Neural cell (in vitro differentiated cells): ENCODE measurements around the gene GPC3. TPM values are rescaled to one million over a fixed set of nuclear protein-coding genes. Genes with fewer than 3 reads are reported as not detected.

Experiments used
- H2AFZ ChIP-seq: fragments of 200-600, 300-800 bp; sonication (generic), shearing (Covaris generic); 2 replicates; pipeline ENCODE4 v1.6.0; 2014; ENCODE audit warnings: low read depth, mild to moderate bottlenecking, antibody characterized with exemption, low read length, moderate library complexity
- H3F3A ChIP-seq: fragments of 200-600 bp; shearing (Covaris generic); 2 replicates; pipeline ENCODE4 v1.6.1; 2016; ENCODE audit warnings: mild to moderate bottlenecking, moderate library complexity, mixed read lengths, antibody characterized with exemption, low read length; ENCODE audit not compliant: insufficient read depth, poor library complexity, severe bottlenecking
- H3K27ac ChIP-seq: fragments of 200-600, 300-800 bp; sonication (generic), shearing (Covaris generic); 2 replicates; pipeline ENCODE4 v1.5.1; 2014; ENCODE audit warnings: mild to moderate bottlenecking, low read length, moderate library complexity
- H3K27me3 ChIP-seq: fragments of 300-800, 200-600 bp; sonication (generic), shearing (Covaris generic); 2 replicates; pipeline ENCODE4 v1.6.0; 2014; ENCODE audit warnings: mild to moderate bottlenecking, low read depth, low read length, moderate library complexity; ENCODE audit not compliant: insufficient read depth
- H3K36me3 ChIP-seq: fragments of 300-800, 200-600 bp; sonication (generic), shearing (Covaris generic); 2 replicates; pipeline ENCODE4 v1.5.1; 2014; ENCODE audit warnings: mild to moderate bottlenecking, antibody characterized with exemption, low read length, moderate library complexity; ENCODE audit not compliant: insufficient read depth
- H3K4me2 ChIP-seq: fragments of 300-800, 200-600 bp; sonication (generic), shearing (Covaris generic); 2 replicates; pipeline ENCODE4 v1.6.0; 2014; ENCODE audit warnings: mild to moderate bottlenecking, low read length
- H3K4me3 ChIP-seq: fragments of 300-800, 200-600 bp; sonication (generic), shearing (Covaris generic); 2 replicates; pipeline ENCODE4 v1.5.1; 2014; ENCODE audit warnings: mild to moderate bottlenecking, low read length, moderate library complexity
- H3K79me2 ChIP-seq: fragments of 200-600 bp; shearing (Covaris generic); replicated peaks from 2 replicates; pipeline ENCODE4 v1.6.0; 2014; ENCODE audit warnings: mild to moderate bottlenecking, low read length, moderate library complexity; ENCODE audit not compliant: insufficient read depth
- H3K9ac ChIP-seq: fragments of 300-800, 200-600 bp; sonication (generic), shearing (Covaris generic); 2 replicates; pipeline ENCODE4 v1.6.1; 2016; ENCODE audit warnings: mild to moderate bottlenecking, low read length, mixed read lengths
- H3K9me2 ChIP-seq: fragments of 200-600 bp; shearing (Covaris generic); 2 replicates; pipeline ENCODE4 v1.6.1; 2016; ENCODE audit warnings: mild to moderate bottlenecking, low read length, mixed read lengths; ENCODE audit not compliant: insufficient read depth
- H3K9me3 ChIP-seq: fragments of 200-600, 300-800 bp; sonication (generic), shearing (Covaris generic); 2 replicates; pipeline ENCODE4 v1.6.1; 2016; ENCODE audit warnings: mild to moderate bottlenecking, mixed run types, low read length, moderate library complexity, mixed read lengths
- H4K20me1 ChIP-seq: fragments of 200-600 bp; shearing (Covaris generic); 2 replicates; pipeline ENCODE4 v1.6.1; 2016; ENCODE audit warnings: mild to moderate bottlenecking, mixed run types; ENCODE audit not compliant: insufficient read depth
- EP300 ChIP-seq: fragments of 450-650 bp; conservative IDR thresholded peaks from 2 replicates; pipeline ENCODE4 v1.6.1; 2014; ENCODE audit warnings: antibody characterized with exemption, mild to moderate bottlenecking, moderate library complexity; ENCODE audit not compliant: poor library complexity, severe bottlenecking
- EZH2 ChIP-seq: fragments of 200-600, 300-800 bp; shearing (Covaris generic), sonication (generic); IDR thresholded peaks from 2 replicates; pipeline ENCODE4 v1.6.1; 2014; ENCODE audit warnings: antibody characterized with exemption, low read length, borderline replicate concordance, mild to moderate bottlenecking; ENCODE audit not compliant: insufficient read depth, poor library complexity, severe bottlenecking
- MXI1 ChIP-seq: fragments of 450-650 bp; conservative IDR thresholded peaks from 2 replicates; pipeline ENCODE4 v1.6.1; 2014; ENCODE audit warnings: antibody characterized with exemption, mild to moderate bottlenecking; ENCODE audit not compliant: poor library complexity, severe bottlenecking
- POLR2AphosphoS5 ChIP-seq: IDR thresholded peaks from 2 replicates; pipeline ENCODE4 v1.6.1; 2012
- RAD21 ChIP-seq: fragments of 450-650 bp; conservative IDR thresholded peaks from 2 replicates; pipeline ENCODE4 v1.6.1; 2014; ENCODE audit warnings: antibody characterized with exemption, mild to moderate bottlenecking, moderate library complexity
- SMC3 ChIP-seq: fragments of 450-650 bp; conservative IDR thresholded peaks from 2 replicates; pipeline ENCODE4 v1.6.1; 2014; ENCODE audit warnings: antibody characterized with exemption, mild to moderate bottlenecking, moderate library complexity; ENCODE audit not compliant: poor library complexity
- TAF1 ChIP-seq: IDR thresholded peaks from 2 replicates; pipeline ENCODE4 v1.6.1; 2012; ENCODE audit warnings: low read depth
- polyA plus RNA-seq: library from polyadenylated mRNA; depleted of rRNA; stranded (reverse); fragments of >200 nt; gene quantifications from 2 replicates; pipeline ENCODE4 v1.2.3, GENCODE V29; 2014
- TF ChIP-seq, protein P1 (sequence below): IDR thresholded peaks from 2 replicates; pipeline ENCODE4 v1.6.1; 2012; ENCODE audit warnings: borderline replicate concordance
- TF ChIP-seq, protein P2 (sequence below): fragments of 450-650 bp; IDR thresholded peaks from 2 replicates; pipeline ENCODE4 v1.5.1; 2014; ENCODE audit warnings: antibody characterized with exemption, mild to moderate bottlenecking, moderate library complexity; ENCODE audit not compliant: poor library complexity, severe bottlenecking

The GPC3 gene
- polyA plus RNA-seq, 1 donor from 2014 or later, result 2.1 TPM

DNA sequence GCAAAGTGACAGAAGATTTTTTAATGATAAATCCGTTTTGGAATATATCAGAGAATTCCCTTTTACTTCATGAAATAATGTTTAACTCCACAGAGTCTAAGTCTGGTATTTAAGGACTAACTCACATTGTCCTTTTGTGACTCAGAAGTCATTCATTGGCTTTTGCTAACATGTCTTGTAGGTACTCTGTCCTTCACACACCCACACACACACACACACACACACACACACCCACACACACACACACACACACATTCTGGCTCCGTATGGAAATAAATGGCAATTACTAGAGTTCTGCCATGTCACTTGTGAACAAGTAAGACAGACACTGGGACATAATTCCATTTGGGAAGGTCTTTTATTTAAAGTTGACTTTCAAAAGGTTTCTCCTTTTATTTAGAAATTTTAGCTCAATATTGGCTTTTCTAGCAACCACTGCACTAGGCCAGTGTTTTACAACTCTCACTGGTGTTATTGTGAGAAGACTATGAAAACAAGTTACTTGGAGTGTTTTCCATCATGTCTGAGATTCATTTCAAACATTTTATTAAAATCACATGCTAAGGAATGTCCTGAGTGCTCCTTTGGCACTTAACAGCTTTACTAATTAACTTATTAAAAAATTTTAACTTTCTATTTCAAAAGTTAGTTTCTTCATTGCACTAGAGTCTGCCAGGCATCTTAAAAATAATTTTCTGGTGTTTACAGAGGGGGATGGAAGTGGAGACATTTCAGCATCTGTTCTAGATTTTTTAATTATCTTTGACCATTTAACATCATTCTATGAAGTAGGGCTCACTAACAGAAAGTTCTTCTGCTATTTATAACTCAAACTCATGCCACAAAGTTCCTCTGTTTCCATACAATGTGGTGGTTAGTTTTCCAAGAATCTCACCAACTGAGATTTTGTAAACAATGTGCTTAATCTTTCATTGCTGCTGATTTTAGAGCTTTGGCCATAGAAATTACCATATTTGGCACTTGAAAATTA lies 329.8 kb downstream of the GPC3 start:
- H3K4me3 ChIP-seq, result no peak overlapping the region
- no peak overlapping the region for H2AFZ ChIP-seq
- H3F3A ChIP-seq, result no peaks in the 10 kb centered on the region
- no peaks in the 10 kb centered on the region for H3K36me3 ChIP-seq
- no peak overlapping the region for H3K4me2 ChIP-seq
- no peaks in the 10 kb centered on the region for H3K9me2 ChIP-seq
- TF ChIP-seq, protein P1, sequence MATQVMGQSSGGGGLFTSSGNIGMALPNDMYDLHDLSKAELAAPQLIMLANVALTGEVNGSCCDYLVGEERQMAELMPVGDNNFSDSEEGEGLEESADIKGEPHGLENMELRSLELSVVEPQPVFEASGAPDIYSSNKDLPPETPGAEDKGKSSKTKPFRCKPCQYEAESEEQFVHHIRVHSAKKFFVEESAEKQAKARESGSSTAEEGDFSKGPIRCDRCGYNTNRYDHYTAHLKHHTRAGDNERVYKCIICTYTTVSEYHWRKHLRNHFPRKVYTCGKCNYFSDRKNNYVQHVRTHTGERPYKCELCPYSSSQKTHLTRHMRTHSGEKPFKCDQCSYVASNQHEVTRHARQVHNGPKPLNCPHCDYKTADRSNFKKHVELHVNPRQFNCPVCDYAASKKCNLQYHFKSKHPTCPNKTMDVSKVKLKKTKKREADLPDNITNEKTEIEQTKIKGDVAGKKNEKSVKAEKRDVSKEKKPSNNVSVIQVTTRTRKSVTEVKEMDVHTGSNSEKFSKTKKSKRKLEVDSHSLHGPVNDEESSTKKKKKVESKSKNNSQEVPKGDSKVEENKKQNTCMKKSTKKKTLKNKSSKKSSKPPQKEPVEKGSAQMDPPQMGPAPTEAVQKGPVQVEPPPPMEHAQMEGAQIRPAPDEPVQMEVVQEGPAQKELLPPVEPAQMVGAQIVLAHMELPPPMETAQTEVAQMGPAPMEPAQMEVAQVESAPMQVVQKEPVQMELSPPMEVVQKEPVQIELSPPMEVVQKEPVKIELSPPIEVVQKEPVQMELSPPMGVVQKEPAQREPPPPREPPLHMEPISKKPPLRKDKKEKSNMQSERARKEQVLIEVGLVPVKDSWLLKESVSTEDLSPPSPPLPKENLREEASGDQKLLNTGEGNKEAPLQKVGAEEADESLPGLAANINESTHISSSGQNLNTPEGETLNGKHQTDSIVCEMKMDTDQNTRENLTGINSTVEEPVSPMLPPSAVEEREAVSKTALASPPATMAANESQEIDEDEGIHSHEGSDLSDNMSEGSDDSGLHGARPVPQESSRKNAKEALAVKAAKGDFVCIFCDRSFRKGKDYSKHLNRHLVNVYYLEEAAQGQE, result no peak
- TF ChIP-seq, protein P2, sequence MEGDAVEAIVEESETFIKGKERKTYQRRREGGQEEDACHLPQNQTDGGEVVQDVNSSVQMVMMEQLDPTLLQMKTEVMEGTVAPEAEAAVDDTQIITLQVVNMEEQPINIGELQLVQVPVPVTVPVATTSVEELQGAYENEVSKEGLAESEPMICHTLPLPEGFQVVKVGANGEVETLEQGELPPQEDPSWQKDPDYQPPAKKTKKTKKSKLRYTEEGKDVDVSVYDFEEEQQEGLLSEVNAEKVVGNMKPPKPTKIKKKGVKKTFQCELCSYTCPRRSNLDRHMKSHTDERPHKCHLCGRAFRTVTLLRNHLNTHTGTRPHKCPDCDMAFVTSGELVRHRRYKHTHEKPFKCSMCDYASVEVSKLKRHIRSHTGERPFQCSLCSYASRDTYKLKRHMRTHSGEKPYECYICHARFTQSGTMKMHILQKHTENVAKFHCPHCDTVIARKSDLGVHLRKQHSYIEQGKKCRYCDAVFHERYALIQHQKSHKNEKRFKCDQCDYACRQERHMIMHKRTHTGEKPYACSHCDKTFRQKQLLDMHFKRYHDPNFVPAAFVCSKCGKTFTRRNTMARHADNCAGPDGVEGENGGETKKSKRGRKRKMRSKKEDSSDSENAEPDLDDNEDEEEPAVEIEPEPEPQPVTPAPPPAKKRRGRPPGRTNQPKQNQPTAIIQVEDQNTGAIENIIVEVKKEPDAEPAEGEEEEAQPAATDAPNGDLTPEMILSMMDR, result no peak
- TF ChIP-seq EP300 (no peak), POLR2AphosphoS5 (no peak), SMC3 (no peak), TAF1 (no peak), MXI1 (no peak), RAD21 (no peak), EZH2 (no peak)
- no peak overlapping the region for H3K9ac ChIP-seq
- H4K20me1 ChIP-seq, result no peaks in the 10 kb centered on the region
- no peaks in the 10 kb centered on the region for H3K27me3 ChIP-seq
- H3K27ac ChIP-seq, result no peak overlapping the region
- no peaks in the 10 kb centered on the region for H3K79me2 ChIP-seq
- no peaks in the 10 kb centered on the region for H3K9me3 ChIP-seq

DNA sequence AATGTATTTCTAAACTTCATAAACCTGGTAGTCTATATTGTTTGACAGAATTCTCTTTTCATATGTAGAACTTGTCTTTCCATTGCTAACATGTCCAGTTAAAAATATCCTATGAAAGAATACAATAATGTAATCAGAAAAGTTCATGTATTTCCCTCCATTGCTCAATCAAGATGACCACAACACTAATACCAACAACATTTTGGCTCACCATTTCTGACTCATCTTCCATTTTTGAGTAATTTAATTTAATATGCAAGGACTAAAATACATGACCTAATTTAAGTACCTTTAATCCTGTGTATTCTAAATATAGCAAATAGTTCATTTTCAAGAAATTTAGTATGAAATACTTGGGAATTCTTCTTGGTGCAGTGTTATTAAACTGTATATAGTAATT lies 330.6 kb downstream of the GPC3 start:
- H3K9me3 ChIP-seq, result no peaks in the 10 kb centered on the region
- H3K27ac ChIP-seq, result no peak overlapping the region
- H2AFZ ChIP-seq, result no peak overlapping the region
- no peaks in the 10 kb centered on the region for H3K36me3 ChIP-seq
- no peaks in the 10 kb centered on the region for H4K20me1 ChIP-seq
- H3K27me3 ChIP-seq, result no peaks in the 10 kb centered on the region
- H3K4me3 ChIP-seq, result no peak overlapping the region
- TF ChIP-seq, protein P2, result no peak
- TF ChIP-seq SMC3 (no peak), RAD21 (no peak), POLR2AphosphoS5 (no peak), TAF1 (no peak), EP300 (no peak), MXI1 (no peak), EZH2 (no peak)
- TF ChIP-seq, protein P1, result no peak
- H3K4me2 ChIP-seq, result no peak overlapping the region
- no peaks in the 10 kb centered on the region for H3K79me2 ChIP-seq
- no peak overlapping the region for H3K9ac ChIP-seq
- H3K9me2 ChIP-seq, result no peaks in the 10 kb centered on the region
- H3F3A ChIP-seq, result no peaks in the 10 kb centered on the region
